ENCODE measurements around the gene EYA2. TPM values are rescaled to one million over a fixed set of nuclear protein-coding genes. Genes with fewer than 3 reads are reported as not detected.

Gene EYA2
- total RNA-seq, 1 experiment from 2014 or later = not detected

GRCh38 chr20:47178851-47179250, 284.2 kb downstream of the EYA2 start:
- intact Hi-C loops (cut with micrococcal nuclease; ENCODE audit: unreplicated experiment) = no loop called here
- ChIA-PET POLR2A (ENCODE audit: low non-redundant PET) (no interaction called here), CTCF (no interaction called here)
- no peak for DNase-seq (ENCODE audit: low spot score)
- BruUV-seq (replicated peaks) = no TSS peak
- H3K9me3 ChIP-seq (ENCODE audit: low read depth, low read length, poor library complexity, severe bottlenecking) = no peaks in the 10 kb centered on the region
- no peak overlapping the region for H3K27ac ChIP-seq (ENCODE audit: low read depth, low read length, poor library complexity, severe bottlenecking)
- H3K4me3 ChIP-seq (ENCODE audit: low read depth, low read length, poor library complexity, severe bottlenecking) = no peak overlapping the region
- H3K4me1 ChIP-seq (ENCODE audit: insufficient read depth, low read length, poor library complexity, severe bottlenecking) = no peaks in the 10 kb centered on the region
- TF ChIP-seq EZH2 (IDR thresholded peaks at IDR 0.05; ENCODE audit: borderline replicate concordance, low read depth, low read length, poor library complexity, severe bottlenecking) (no peak), CTCF (conservative IDR thresholded peaks at IDR 0.05; ENCODE audit: low read depth, low read length) (no peak)
- no peaks in the 10 kb centered on the region for H3K36me3 ChIP-seq (ENCODE audit: insufficient read depth, low read length, poor library complexity, severe bottlenecking)
- no peaks in the 10 kb centered on the region for H3K27me3 ChIP-seq (replicated peaks; ENCODE audit: insufficient read depth, low read depth, low read length, poor library complexity)

GRCh38 chr20:47179267-47179666, 284.6 kb downstream of the EYA2 start:
- BruUV-seq (replicated peaks) = no TSS peak
- TF ChIP-seq CTCF (conservative IDR thresholded peaks at IDR 0.05; ENCODE audit: low read depth, low read length) (no peak), EZH2 (IDR thresholded peaks at IDR 0.05; ENCODE audit: borderline replicate concordance, low read depth, low read length, poor library complexity, severe bottlenecking) (no peak)
- Histone ChIP-seq H3K27ac (ENCODE audit: low read depth, low read length, poor library complexity, severe bottlenecking) (no peak overlapping the region), H3K27me3 (replicated peaks; ENCODE audit: insufficient read depth, low read depth, low read length, poor library complexity) (no peaks in the 10 kb centered on the region), H3K4me1 (ENCODE audit: insufficient read depth, low read length, poor library complexity, severe bottlenecking) (no peaks in the 10 kb centered on the region), H3K9me3 (ENCODE audit: low read depth, low read length, poor library complexity, severe bottlenecking) (no peaks in the 10 kb centered on the region), H3K36me3 (ENCODE audit: insufficient read depth, low read length, poor library complexity, severe bottlenecking) (no peaks in the 10 kb centered on the region), H3K4me3 (ENCODE audit: low read depth, low read length, poor library complexity, severe bottlenecking) (no peak overlapping the region)
- POLR2A ChIA-PET (ENCODE audit: low non-redundant PET) = no interaction called here
- intact Hi-C loops (cut with micrococcal nuclease; ENCODE audit: unreplicated experiment) = no loop called here
- no peak for DNase-seq (ENCODE audit: low spot score)
- CTCF ChIA-PET = no interaction called here

- Histone ChIP-seq H3K9me3 (ENCODE audit: low read depth, low read length, poor library complexity, severe bottlenecking) (no peaks in the 10 kb centered on the region), H3K4me1 (ENCODE audit: insufficient read depth, low read length, poor library complexity, severe bottlenecking) (no peaks in the 10 kb centered on the region), H3K27me3 (replicated peaks; ENCODE audit: insufficient read depth, low read depth, low read length, poor library complexity) (no peaks in the 10 kb centered on the region), H3K4me3 (ENCODE audit: low read depth, low read length, poor library complexity, severe bottlenecking) (no peak overlapping the region), H3K27ac (ENCODE audit: low read depth, low read length, poor library complexity, severe bottlenecking) (no peak overlapping the region), H3K36me3 (ENCODE audit: insufficient read depth, low read length, poor library complexity, severe bottlenecking) (no peaks in the 10 kb centered on the region)
- TF ChIP-seq CTCF (conservative IDR thresholded peaks at IDR 0.05; ENCODE audit: low read depth, low read length) = no peak
- no peak for TF ChIP-seq EZH2 (IDR thresholded peaks at IDR 0.05; ENCODE audit: borderline replicate concordance, low read depth, low read length, poor library complexity, severe bottlenecking)
- DNase-seq (ENCODE audit: low spot score) = peak; percentile 65
- POLR2A ChIA-PET (ENCODE audit: low non-redundant PET) = no interaction called here
- CTCF ChIA-PET = interaction anchor here (1.1 kb wide), 1 partner anchor 15 kb away, joined by 4 read pairs; no protein-coding TSS in a partner anchor
- intact Hi-C loops (cut with micrococcal nuclease; ENCODE audit: unreplicated experiment) = no loop called here
- no TSS peak for BruUV-seq (replicated peaks)
Measured at GRCh38 chr20:47181056-47181862, 286.6 kb downstream of the EYA2 start.

All from A673 (cell line).